Measurements from ENCODE around the gene DDC.

Gene DDC

GRCh38 chr7:50497068-50497642 lies 68.0 kb downstream of the DDC start:
- DNase-seq (ENCODE audit: extremely low spot score, insufficient read length, low read depth), result no peak
- FAIRE-seq, result no peak

DNA sequence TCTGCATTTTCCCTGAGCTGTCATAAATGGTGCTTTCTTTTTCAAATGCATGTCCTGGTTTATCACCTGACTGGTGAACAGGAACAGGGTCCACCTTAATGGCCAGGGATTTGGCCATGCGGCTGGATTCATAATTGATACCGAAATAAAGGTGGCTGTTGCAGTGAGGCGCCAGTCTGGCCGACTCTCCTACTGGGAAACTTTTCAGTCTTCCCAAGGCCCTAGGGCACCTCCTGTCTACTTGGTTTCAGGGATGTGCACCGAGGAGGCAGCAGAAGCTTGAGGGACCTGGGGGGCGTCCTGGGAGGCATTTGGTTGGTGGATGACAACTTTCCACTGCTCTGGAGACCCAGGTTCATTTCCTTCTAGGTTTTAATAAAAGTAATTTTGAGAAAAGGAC lies 68.6 kb downstream of the DDC start:
- FAIRE-seq, result no peak
- no peak for DNase-seq (ENCODE audit: extremely low spot score, insufficient read length, low read depth)

DNA sequence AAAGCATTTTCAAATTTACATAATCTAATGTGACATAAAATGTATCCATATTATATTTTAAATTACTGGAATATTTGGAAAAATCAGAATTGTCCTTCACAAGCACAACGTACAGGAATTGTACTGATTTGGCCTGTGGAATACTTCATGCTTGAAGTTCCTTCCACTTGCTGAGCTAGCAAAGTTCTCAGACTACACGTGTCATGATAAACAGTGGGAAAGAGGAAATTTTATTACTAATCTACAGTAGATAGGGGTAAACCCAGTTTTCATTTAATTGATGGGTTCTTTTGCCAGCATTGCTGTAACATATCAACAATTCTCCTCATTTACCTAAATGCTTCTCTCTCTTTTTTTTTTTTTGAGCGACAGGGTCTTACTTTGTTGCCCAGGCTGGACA lies 69.5 kb downstream of the DDC start:
- no peak for DNase-seq (ENCODE audit: extremely low spot score, insufficient read length, low read depth)
- no peak for FAIRE-seq

GRCh38 chr7:50492770-50493519 lies 72.3 kb downstream of the DDC start:
- DNase-seq (ENCODE audit: extremely low spot score, insufficient read length, low read depth) (no peak), FAIRE-seq (no peak)

DNA sequence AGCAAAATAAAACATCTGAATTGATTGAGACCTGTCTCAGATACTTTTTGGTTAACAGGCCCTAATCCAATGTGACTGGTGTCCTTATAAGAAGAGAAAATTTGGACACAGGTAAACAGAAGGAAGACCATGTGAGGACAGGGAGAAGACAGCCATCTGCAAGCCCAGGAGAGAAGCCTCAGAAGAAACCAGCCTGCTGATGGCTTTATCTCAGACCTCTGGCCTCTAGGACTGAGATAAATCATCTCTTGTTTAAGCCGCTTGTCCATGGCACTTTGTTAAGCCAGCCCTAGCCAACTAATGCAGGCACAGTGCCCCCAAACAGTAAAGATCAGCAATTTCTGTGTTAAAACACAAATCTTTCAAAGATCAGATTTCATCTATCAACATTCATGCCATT lies 73.3 kb downstream of the DDC start:
- FAIRE-seq (no peak), DNase-seq (ENCODE audit: extremely low spot score, insufficient read length, low read depth) (no peak)

DNA sequence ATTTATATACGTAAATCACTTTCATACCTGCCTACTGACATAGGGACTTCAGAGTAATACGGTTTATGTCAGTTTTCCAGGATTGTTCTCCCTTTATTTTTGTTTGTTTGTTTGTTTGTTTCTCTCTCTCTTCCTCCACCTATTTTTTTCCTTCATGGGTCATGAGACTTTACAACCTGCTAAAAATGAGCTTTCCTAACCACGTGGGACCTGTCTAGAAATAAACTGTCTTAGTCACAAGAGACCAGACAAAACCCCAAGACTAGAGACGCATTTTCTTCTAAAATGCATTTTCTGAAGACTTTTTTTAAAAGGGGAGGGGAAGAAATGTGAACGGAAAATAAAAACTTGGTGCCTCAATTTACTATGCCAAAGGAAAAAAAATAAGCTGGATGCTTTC lies 74.0 kb downstream of the DDC start:
- DNase-seq (ENCODE audit: extremely low spot score, insufficient read length, low read depth), result no peak
- FAIRE-seq, result no peak

DNA sequence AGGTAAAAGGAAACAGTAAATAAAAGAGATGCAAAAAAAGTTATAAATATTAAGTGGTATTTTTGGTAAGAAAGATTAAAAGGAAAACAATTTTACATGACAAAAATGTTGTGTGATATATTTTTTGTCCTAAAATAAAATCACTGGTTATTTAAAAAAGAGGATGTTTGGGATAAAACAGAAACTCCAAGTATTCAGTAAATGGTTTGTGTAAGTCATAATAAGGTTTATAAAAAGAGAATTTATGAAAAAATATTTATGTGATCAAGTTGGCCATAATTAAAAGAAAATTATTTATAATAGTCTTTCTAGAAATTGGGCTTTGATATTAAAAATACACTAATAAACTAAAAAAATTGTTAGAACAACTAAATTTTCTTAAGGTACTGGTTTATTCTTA lies 76.8 kb downstream of the DDC start:
- no peak for FAIRE-seq

GRCh38 chr7:50486512-50486911 lies 78.7 kb downstream of the DDC start:
- FAIRE-seq, result no peak
- no peak for DNase-seq (ENCODE audit: extremely low spot score, insufficient read length, low read depth)

More for the DNA sequence above, 76.8 kb downstream of the DDC start:
- DNase-seq (ENCODE audit: extremely low spot score, insufficient read length, low read depth), result no peak

- no peak for DNase-seq (ENCODE audit: extremely low spot score, insufficient read length, low read depth)
- no peak for FAIRE-seq
These were observed 83.3 kb downstream of the DDC start for GRCh38 chr7:50481867-50482266.

GRCh38 chr7:50480797-50481196 lies 84.4 kb downstream of the DDC start:
- DNase-seq (ENCODE audit: extremely low spot score, insufficient read length, low read depth), result no peak
- FAIRE-seq, result no peak

GRCh38 chr7:50479743-50480517 lies 85.3 kb downstream of the DDC start:
- DNase-seq (ENCODE audit: extremely low spot score, insufficient read length, low read depth), result no peak
- no peak for FAIRE-seq

DNA sequence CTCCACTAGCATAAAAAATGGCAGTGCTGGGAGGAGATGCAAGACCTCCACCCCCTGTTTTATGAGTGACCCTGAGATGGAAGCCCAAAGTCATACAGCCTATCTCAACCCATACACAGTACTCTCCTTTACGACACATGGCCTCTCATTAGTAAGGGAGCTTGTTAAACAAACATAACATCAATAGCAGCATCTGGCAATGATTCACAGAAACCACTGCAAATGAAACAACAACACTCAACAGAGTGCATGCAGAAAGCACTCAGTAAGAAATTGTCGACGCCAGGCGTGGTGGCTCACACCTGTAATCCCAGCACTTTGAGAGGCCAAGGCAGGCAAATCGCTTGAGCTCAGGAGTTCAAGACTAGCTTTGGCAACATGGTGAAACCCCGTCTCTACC lies 87.6 kb downstream of the DDC start:
- FAIRE-seq (no peak), DNase-seq (ENCODE audit: extremely low spot score, insufficient read length, low read depth) (no peak)

DNA sequence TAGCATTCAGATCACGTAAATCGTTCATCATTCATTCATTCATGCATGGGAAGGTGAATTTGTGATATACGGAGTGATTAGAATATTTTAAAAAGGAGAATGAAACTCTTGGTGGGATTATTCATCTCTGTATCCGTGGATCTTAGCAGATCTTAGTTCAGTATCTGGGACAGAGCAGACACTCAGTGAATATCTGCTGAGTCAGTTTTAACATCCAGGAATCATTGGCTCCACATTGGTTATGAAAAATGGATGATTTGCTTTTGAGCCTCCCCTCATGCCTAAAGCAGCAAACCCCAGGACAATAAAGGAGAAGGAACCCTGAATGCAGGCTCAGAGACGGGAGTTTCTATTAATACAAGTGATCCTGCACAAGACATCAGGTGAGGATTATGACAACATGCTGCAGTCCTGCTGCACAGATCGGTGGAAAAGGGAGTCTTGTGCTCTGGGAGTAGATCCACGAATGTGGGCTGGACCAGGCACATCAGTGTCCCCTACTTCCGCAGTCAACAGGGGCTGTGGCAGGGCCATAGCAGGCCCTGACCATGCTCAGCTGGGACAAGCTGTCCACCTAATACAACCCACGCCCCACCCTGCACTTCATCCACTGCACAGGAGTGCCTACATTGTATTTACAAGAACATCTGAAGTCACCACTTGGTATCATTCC lies 88.1 kb downstream of the DDC start:
- no peak for FAIRE-seq

DNA sequence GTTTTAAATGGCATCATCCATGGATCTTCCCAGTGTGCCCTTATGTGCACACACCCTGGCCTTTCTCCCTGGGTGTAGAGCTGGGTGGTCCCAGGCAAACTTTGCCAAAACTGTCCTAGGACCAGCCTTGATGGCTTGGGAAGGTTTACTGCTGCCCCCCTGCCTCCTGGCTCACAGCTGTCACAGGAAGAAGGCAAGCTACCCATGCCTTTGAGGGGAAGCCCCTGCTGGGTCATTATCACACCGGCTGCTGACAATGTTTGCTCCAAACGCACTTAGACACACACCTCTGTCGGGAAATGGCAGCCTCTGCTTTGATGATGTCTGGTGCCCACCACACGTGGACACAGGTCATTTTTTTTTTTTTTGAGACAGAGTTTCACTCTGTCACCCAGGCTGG lies 89.9 kb downstream of the DDC start:
- DNase-seq (ENCODE audit: extremely low spot score, insufficient read length, low read depth) (no peak), FAIRE-seq (no peak)

More for the DNA sequence above, 88.1 kb downstream of the DDC start:
- DNase-seq (ENCODE audit: extremely low spot score, insufficient read length, low read depth), result no peak

DNA sequence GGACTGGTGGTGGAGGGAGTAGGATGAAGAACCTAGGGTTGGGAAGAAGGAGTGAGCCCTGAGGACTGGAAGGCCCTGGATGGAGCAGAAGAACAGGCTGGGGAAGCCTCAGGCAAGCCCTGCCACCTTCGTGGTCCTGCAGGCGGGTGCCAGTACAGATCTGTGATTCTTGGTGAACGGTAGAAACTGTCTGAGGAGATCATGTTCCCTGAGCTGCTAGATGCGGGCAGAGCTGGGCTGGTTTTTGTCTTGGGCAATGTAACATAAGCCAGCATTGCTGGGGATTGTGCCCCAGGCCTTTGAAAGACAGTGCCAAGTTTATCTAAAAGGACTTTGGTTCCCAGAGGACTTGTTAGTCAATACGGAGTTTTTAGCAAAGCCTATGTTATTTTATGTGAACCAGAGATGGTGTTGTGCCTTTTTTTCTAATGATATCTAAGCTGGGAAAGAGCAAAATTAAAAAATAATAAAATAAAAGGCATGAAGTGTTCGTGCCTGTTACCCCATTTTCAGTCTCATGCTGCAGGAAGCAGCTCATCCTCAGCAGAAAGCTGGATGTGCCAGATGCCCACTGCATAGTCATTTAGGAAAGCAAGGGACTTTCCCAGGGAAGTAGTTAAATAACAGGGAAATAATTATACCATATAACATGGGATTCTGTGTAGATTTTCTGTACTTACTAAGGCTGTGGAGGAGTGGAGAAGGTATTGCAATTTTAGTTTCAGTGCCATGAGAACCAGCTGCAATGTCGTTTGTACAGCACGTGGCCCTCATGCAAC lies 90.6 kb downstream of the DDC start:
- FAIRE-seq (no peak), DNase-seq (ENCODE audit: extremely low spot score, insufficient read length, low read depth) (no peak)

DNA sequence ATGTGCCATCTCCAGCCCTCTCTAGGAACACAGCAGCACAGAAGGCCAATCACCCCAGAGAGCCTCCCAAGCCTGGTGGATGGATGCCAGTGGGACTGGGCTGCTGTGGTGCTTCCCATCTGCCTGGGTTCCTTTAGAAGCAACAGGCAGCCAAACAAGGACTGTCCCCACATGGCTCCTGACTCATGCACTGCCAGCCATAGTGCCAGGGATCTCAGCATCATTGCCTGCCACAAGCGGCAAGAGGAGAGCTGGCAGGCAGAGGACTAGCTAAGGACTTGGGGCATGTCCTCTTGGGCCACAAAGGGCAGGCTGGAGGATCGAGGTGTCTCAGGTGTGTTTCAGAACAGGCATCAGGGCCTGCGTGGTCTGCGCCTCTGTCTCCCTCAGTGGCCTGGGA lies 91.7 kb downstream of the DDC start:
- FAIRE-seq (no peak), DNase-seq (ENCODE audit: extremely low spot score, insufficient read length, low read depth) (no peak)

- DNase-seq (ENCODE audit: extremely low spot score, insufficient read length, low read depth) (no peak), FAIRE-seq (no peak)
These were observed 92.8 kb downstream of the DDC start for GRCh38 chr7:50472427-50472826.

GRCh38 chr7:50471970-50472369 lies 93.2 kb downstream of the DDC start:
- FAIRE-seq (no peak), DNase-seq (ENCODE audit: extremely low spot score, insufficient read length, low read depth) (no peak)

DNA sequence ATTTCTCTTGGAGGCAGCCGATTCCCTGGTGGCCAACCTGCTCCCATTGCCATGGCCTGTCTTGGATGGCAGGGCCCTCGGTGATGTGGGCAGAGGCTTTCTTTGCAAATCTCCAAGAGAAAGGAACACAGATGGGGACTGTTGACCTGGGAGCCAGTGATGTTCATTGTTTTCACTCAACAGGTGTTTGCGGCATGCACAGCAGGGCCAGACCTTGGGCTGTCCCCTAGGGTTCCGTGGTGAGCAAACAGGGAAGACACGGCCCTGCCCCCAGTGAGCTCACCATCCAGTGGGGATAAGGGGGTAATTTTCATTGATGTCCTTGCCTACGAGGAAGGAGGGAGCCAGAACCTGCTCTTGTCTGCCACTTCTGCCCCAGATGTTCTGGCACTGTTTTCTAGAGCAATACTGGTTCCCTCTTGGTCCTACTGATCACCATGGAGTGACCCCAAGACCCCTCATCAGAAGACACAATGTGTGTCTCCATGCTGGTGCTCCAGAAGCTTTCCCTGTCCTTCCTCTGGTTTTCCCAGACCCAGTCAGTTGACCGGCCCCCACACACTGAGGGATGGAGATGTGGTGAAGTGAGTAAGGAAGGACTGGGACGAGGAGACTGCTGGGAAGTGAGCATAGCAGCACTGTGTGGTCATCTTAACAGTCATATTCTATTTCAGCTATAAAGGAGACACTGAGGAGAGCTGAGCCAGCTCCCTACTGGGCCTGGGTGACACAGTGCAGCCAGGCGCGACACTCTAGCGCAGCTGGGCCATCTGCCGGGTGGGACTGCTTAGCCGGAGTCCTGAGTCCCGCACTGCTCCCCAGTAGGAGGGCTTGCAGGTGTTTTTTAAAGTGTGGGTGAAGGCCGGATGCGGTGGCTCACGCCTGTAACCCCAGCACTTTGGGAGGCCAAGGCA lies 94.7 kb downstream of the DDC start:
- DNase-seq (ENCODE audit: extremely low spot score, insufficient read length, low read depth) (no peak), FAIRE-seq (no peak)
